Fibroblast of lung (primary cell): ENCODE measurements around the gene ARMH2.

Experiments
- EZH2 ChIP-seq: IDR thresholded peaks from 2 replicates; pipeline ENCODE4 v1.5.1; 2012; ENCODE audit warnings: low read length, control low read depth, mild to moderate bottlenecking; ENCODE audit errors: missing control alignments
- TF ChIP-seq, protein P1 (sequence below), 2 donors: IDR thresholded peaks in 1 of 2; conservative IDR thresholded peaks in 1 of 2; 1 replicate in 1 of 2; 2 replicates in 1 of 2; pipeline ENCODE4 v1.5.1; 2011 to 2012; ENCODE audit warnings: low read length in 2 of 2, control low read depth in 1 of 2, inconsistent platforms in 1 of 2, low read depth in 1 of 2, mild to moderate bottlenecking in 1 of 2

DNA sequence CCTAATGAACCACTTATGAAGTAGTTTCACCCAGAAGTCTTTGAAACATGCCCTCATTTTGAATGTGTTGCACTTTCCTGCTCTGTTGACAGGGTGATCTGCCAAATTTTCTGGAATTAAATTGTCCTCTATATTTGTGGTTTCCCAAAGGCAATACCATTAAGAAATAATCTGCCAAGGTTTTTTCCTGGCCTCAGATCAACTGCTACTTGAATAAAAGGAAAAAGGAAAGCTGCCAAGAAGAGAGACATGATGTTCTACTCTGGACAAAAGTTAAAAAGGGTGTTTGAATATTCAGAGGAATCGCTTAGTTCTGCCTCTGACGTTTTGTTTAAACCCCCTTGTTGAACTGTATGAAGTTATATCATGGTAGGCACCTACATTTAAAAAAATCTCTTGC, 37.4 kb upstream of the ARMH2 start:
- TF ChIP-seq, protein P1, sequence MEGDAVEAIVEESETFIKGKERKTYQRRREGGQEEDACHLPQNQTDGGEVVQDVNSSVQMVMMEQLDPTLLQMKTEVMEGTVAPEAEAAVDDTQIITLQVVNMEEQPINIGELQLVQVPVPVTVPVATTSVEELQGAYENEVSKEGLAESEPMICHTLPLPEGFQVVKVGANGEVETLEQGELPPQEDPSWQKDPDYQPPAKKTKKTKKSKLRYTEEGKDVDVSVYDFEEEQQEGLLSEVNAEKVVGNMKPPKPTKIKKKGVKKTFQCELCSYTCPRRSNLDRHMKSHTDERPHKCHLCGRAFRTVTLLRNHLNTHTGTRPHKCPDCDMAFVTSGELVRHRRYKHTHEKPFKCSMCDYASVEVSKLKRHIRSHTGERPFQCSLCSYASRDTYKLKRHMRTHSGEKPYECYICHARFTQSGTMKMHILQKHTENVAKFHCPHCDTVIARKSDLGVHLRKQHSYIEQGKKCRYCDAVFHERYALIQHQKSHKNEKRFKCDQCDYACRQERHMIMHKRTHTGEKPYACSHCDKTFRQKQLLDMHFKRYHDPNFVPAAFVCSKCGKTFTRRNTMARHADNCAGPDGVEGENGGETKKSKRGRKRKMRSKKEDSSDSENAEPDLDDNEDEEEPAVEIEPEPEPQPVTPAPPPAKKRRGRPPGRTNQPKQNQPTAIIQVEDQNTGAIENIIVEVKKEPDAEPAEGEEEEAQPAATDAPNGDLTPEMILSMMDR (conservative IDR thresholded peaks at IDR 0.05 in 1 of 2, IDR thresholded peaks at IDR 0.05 in 1 of 2; ENCODE audit: low read depth in 1 of 2, low read length in 2 of 2), result no peak
- TF ChIP-seq EZH2, result no peak
